ENCODE measurements around the gene APOBEC3C. TPM values are rescaled to one million over a fixed set of nuclear protein-coding genes. Genes with fewer than 3 reads are reported as not detected.
"Not testable (repeated sequence)": the region's sequence is repeated elsewhere in the genome, so short reads cannot be mapped to it uniquely, and the experiment has no call there.

The APOBEC3C gene
- total RNA-seq, 1 experiment from 2014 or later, result 30.1 TPM

GRCh38 chr22:38972558-38972957 is 41.5 kb upstream of the APOBEC3C start:
- intact Hi-C loops (cut with micrococcal nuclease), result no loop called here
- ChIA-PET CTCF (interaction anchor here (0.6 to 1.8 kb wide), 7 partner anchors 10 to 345 kb away, joined by 3 to 10 read pairs (median 4); partner anchors contain the start of gene APOBEC3B), POLR2A (no interaction called here)
- H3K27ac Mint-ChIP-seq (ENCODE audit: low read depth, unreplicated experiment), result no peak overlapping the region
- H3K4me1 Mint-ChIP-seq (ENCODE audit: insufficient read depth, unreplicated experiment), result no peaks in the 10 kb centered on the region
- no peak for DNase-seq (ENCODE audit: unreplicated experiment)
- no peaks in the 10 kb centered on the region for H3K9me3 Mint-ChIP-seq (ENCODE audit: unreplicated experiment)
- peaks cover 43% of the 10 kb centered on the region for H3K27me3 Mint-ChIP-seq (ENCODE audit: insufficient read depth, unreplicated experiment)
- TF ChIP-seq, protein P1, sequence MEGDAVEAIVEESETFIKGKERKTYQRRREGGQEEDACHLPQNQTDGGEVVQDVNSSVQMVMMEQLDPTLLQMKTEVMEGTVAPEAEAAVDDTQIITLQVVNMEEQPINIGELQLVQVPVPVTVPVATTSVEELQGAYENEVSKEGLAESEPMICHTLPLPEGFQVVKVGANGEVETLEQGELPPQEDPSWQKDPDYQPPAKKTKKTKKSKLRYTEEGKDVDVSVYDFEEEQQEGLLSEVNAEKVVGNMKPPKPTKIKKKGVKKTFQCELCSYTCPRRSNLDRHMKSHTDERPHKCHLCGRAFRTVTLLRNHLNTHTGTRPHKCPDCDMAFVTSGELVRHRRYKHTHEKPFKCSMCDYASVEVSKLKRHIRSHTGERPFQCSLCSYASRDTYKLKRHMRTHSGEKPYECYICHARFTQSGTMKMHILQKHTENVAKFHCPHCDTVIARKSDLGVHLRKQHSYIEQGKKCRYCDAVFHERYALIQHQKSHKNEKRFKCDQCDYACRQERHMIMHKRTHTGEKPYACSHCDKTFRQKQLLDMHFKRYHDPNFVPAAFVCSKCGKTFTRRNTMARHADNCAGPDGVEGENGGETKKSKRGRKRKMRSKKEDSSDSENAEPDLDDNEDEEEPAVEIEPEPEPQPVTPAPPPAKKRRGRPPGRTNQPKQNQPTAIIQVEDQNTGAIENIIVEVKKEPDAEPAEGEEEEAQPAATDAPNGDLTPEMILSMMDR (IDR thresholded peaks at IDR 0.05; ENCODE audit: unreplicated experiment), result no peak
- no peaks in the 10 kb centered on the region for H3K36me3 Mint-ChIP-seq (ENCODE audit: insufficient read depth, unreplicated experiment)
- no peak overlapping the region for H3K4me3 Mint-ChIP-seq (ENCODE audit: unreplicated experiment)
- BruUV-seq (replicated peaks), result no TSS peak

- CTCF ChIA-PET, result interaction anchor here (0.6 to 1.8 kb wide), 21 partner anchors 9 to 1205 kb away, joined by 3 to 10 read pairs (median 4); partner anchors contain the start of gene APOBEC3B
- peak; percentile 51 for DNase-seq (ENCODE audit: unreplicated experiment)
- Mint-ChIP-seq H3K9me3 (ENCODE audit: unreplicated experiment) (no peaks in the 10 kb centered on the region), H3K27me3 (ENCODE audit: insufficient read depth, unreplicated experiment) (peaks cover 45% of the 10 kb centered on the region), H3K4me1 (ENCODE audit: insufficient read depth, unreplicated experiment) (no peaks in the 10 kb centered on the region), H3K4me3 (ENCODE audit: unreplicated experiment) (no peak overlapping the region), H3K27ac (ENCODE audit: low read depth, unreplicated experiment) (no peak overlapping the region), H3K36me3 (ENCODE audit: insufficient read depth, unreplicated experiment) (no peaks in the 10 kb centered on the region)
- POLR2A ChIA-PET, result no interaction called here
- TF ChIP-seq, protein P1 (IDR thresholded peaks at IDR 0.05; ENCODE audit: unreplicated experiment), result peak; percentile 83
- no TSS peak for BruUV-seq (replicated peaks)
- intact Hi-C loops (cut with micrococcal nuclease), result loop anchor here (1.0 kb wide), 1 partner anchor 30 kb away; no protein-coding TSS in a partner anchor
Measured at GRCh38 chr22:38973289-38974169, 40.5 kb upstream of the APOBEC3C start.

DNA sequence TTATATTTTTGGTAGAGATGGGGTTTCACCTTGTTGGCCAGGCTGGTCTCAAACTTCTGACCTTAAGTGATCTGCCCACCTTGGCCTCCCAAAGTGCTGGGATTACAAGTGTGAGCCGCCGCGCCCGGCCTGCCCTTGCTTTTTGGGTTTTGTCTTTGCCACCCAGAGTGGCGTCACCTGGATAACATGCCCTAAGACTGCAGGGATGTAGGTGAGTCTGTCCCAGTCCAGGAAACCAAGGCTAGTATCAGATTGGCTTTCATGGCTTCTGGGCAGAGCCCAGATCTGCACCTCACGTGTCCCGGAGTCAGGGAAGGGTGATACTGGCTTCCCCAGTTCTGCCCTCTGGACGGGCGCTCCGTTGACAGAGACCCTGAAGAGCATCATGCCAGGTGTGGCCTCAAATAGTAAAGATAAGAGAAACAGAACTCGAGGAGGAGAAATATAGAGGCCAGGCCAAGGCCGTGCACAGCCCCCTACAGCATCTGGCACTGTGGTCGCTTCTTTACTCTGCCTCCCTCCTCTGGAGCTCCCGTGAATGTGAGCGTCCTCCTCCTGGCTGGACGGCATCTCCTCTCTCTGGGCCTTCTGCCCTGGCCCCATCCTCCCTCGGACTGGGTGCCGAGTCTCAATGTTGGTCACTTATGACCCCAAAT is 39.8 kb upstream of the APOBEC3C start:
- H3K27me3 Mint-ChIP-seq (ENCODE audit: insufficient read depth, unreplicated experiment), result peaks cover 45% of the 10 kb centered on the region
- H3K4me1 Mint-ChIP-seq (ENCODE audit: insufficient read depth, unreplicated experiment), result no peaks in the 10 kb centered on the region
- no peak overlapping the region for H3K4me3 Mint-ChIP-seq (ENCODE audit: unreplicated experiment)
- DNase-seq (ENCODE audit: unreplicated experiment), result no peak
- intact Hi-C loops (cut with micrococcal nuclease), result no loop called here
- TF ChIP-seq, protein P1 (IDR thresholded peaks at IDR 0.05; ENCODE audit: unreplicated experiment), result no peak
- no peak overlapping the region for H3K27ac Mint-ChIP-seq (ENCODE audit: low read depth, unreplicated experiment)
- no TSS peak for BruUV-seq (replicated peaks)
- POLR2A ChIA-PET, result no interaction called here
- H3K9me3 Mint-ChIP-seq (ENCODE audit: unreplicated experiment), result no peaks in the 10 kb centered on the region
- CTCF ChIA-PET, result interaction anchor here (0.6 to 1.8 kb wide), 16 partner anchors 8 to 1204 kb away, joined by 3 to 10 read pairs (median 4); partner anchors contain the start of gene APOBEC3B
- no peaks in the 10 kb centered on the region for H3K36me3 Mint-ChIP-seq (ENCODE audit: insufficient read depth, unreplicated experiment)

DNA sequence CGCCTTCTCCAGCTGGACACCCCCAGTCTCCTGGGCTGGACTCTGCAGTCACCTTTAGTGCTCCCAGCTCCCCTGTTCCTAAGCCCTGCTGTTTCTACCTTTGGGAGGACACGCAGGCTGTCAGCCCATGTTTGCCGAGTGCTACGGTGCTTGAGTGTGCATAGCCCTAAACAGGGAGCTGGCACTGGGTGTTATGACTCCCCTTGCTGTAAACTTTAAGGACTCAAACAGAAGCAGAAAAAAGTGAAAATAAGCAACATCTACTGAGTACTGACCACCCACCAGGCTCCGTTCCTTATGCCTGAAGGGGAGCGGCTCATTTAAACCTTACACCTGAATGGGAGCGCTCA is 39.3 kb upstream of the APOBEC3C start:
- Mint-ChIP-seq H3K4me1 (ENCODE audit: insufficient read depth, unreplicated experiment) (no peaks in the 10 kb centered on the region), H3K9me3 (ENCODE audit: unreplicated experiment) (no peaks in the 10 kb centered on the region), H3K27me3 (ENCODE audit: insufficient read depth, unreplicated experiment) (peaks cover 45% of the 10 kb centered on the region), H3K4me3 (ENCODE audit: unreplicated experiment) (no peak overlapping the region), H3K27ac (ENCODE audit: low read depth, unreplicated experiment) (no peak overlapping the region), H3K36me3 (ENCODE audit: insufficient read depth, unreplicated experiment) (no peaks in the 10 kb centered on the region)
- ChIA-PET POLR2A (no interaction called here), CTCF (interaction anchor here (0.6 to 1.8 kb wide), 4 partner anchors 22 to 637 kb away, joined by 3 to 6 read pairs (median 4); no protein-coding TSS in a partner anchor)
- TF ChIP-seq, protein P1 (IDR thresholded peaks at IDR 0.05; ENCODE audit: unreplicated experiment), result no peak
- no TSS peak for BruUV-seq (replicated peaks)
- intact Hi-C loops (cut with micrococcal nuclease), result no loop called here
- no peak for DNase-seq (ENCODE audit: unreplicated experiment)

GRCh38 chr22:38977289-38977688 is 36.8 kb upstream of the APOBEC3C start:
- H3K4me3 Mint-ChIP-seq (ENCODE audit: unreplicated experiment); intact Hi-C loops (cut with micrococcal nuclease); CTCF ChIA-PET; DNase-seq (ENCODE audit: unreplicated experiment); H3K27ac Mint-ChIP-seq (ENCODE audit: low read depth, unreplicated experiment); H3K36me3 Mint-ChIP-seq (ENCODE audit: insufficient read depth, unreplicated experiment); BruUV-seq (replicated peaks); H3K9me3 Mint-ChIP-seq (ENCODE audit: unreplicated experiment); POLR2A ChIA-PET; H3K4me1 Mint-ChIP-seq (ENCODE audit: insufficient read depth, unreplicated experiment): not testable (repeated sequence)
- H3K27me3 Mint-ChIP-seq (ENCODE audit: insufficient read depth, unreplicated experiment), result peaks cover 21% of the 10 kb centered on the region

GRCh38 chr22:38980587-38980986 is 33.5 kb upstream of the APOBEC3C start:
- Mint-ChIP-seq H3K27me3 (ENCODE audit: insufficient read depth, unreplicated experiment) (peaks cover 20% of the 10 kb centered on the region), H3K4me1 (ENCODE audit: insufficient read depth, unreplicated experiment) (peaks cover 15% of the 10 kb centered on the region)
- H3K27ac Mint-ChIP-seq (ENCODE audit: low read depth, unreplicated experiment); DNase-seq (ENCODE audit: unreplicated experiment); H3K36me3 Mint-ChIP-seq (ENCODE audit: insufficient read depth, unreplicated experiment); BruUV-seq (replicated peaks); H3K9me3 Mint-ChIP-seq (ENCODE audit: unreplicated experiment); H3K4me3 Mint-ChIP-seq (ENCODE audit: unreplicated experiment): not testable (repeated sequence)
- ChIA-PET POLR2A (interaction anchor here (0.6 kb wide), 1 partner anchor 112 kb away, joined by 3 read pairs; no protein-coding TSS in a partner anchor), CTCF (interaction anchor here (1.0 kb wide), 1 partner anchor 111 kb away, joined by 3 read pairs; no protein-coding TSS in a partner anchor)
- intact Hi-C loops (cut with micrococcal nuclease), result loop anchor here (5.0 kb wide), 1 partner anchor 108 kb away; the partner anchor contains the start of gene CBX6

Measured in MCF 10A (cell line).